Right atrium auricular region (tissue), 2 donors: Measurements from ENCODE around the gene RAD51B. TPM values are rescaled to one million over a fixed set of nuclear protein-coding genes. Genes with fewer than 3 reads are reported as not detected.

ENCODE experiments used
- DNase-seq: peaks from one replicate; pipeline ENCODE4 v3.0.0-alpha.2; 2019; ENCODE audit warnings: low spot score
- H3K27ac ChIP-seq, 2 donors: fragments of 200-600 bp; sonication (generic); 1 replicate in 1 of 2; 2 replicates in 1 of 2; pipeline ENCODE4 v1.5.1; 2016 to 2019
- H3K27me3 ChIP-seq, 2 donors: fragments of 200-600 bp; sonication (generic); one replicate each; pipeline versions ENCODE4 v1.5.1 to v1.6.0; 2017 to 2019
- H3K36me3 ChIP-seq: fragments of 200-600 bp; sonication (generic); one replicate; pipeline ENCODE4 v1.5.1; 2016
- H3K4me1 ChIP-seq, 2 donors: fragments of 200-600 bp; sonication (generic); one replicate each; pipeline versions ENCODE4 v1.5.1 to v1.6.0; 2017 to 2019
- H3K4me3 ChIP-seq, 2 donors: fragments of 200-600 bp; sonication (generic); 1 replicate in 1 of 2; 2 replicates in 1 of 2; pipeline ENCODE4 v1.5.1; 2017 to 2019; ENCODE audit warnings: mild to moderate bottlenecking in 1 of 2, moderate library complexity in 1 of 2
- H3K9me3 ChIP-seq, 2 donors: fragments of 200-600 bp; sonication (generic); one replicate each; pipeline ENCODE4 v1.5.1; 2019
- CTCF ChIP-seq, 2 donors: fragments of 200-600 bp; sonication (generic); IDR thresholded peaks; one replicate each; pipeline ENCODE4 v1.5.1; 2019; ENCODE audit warnings: antibody characterized with exemption in 2 of 2
- total RNA-seq, 2 donors: library from RNA; depleted of rRNA; stranded (reverse); fragments of >200 nt; gene quantifications; one replicate each; pipeline ENCODE4 v1.1.0, GENCODE V29; 2016

RAD51B gene
- total RNA-seq, 2 donors from 2014 or later, result 1.2 to 1.5 TPM

DNA sequence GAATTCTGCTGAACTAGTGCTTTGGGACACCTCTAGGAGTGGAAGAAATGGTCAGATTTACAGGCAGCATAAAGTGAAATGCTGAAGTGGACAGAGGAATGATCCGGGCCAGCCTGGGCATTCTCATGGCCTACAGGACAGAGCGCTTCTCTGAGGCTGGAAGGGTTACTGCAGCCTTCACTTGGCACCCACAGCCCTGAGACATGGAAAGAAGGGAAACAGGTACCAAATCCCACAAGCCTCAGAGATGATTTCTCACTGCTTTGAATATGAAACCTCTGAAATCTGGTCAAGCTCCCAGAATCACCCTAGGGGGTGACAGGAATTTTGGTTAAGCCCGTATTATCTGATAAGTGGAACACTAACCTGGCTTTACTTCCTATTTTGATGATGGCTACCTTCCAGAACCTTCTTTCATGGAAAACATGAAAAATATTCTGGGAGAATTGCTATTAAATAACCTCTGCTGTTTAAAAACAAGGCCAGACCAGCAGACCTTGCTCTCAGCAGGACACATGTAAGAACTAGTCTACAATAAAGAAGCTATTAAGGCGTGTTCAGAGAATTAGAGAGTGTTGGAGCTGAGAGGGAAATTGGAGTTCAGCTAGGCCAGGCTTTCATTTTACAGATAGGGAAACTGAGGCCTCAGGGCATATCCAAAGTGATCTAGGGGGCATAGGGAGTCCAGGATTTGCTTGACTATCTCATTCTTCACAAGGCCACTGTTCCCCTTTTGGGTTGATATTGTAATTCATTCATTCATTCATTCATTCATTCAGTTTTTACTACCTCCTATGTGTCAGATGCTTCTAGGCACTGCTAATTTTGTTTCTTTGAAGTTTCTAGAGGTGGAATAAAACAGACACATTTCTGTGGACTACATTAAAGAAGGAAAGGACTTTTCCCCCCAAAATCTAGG is 691.8 kb downstream of the RAD51B start:
- Histone ChIP-seq H3K27me3 (no peaks in the 10 kb centered on the region), H3K9me3 (no peaks in the 10 kb centered on the region), H3K36me3 (no peaks in the 10 kb centered on the region), H3K27ac (peak overlapping the region in 1 of 2 donors; percentile 49), H3K4me1 (peaks cover 0 to 44% of the 10 kb centered on the region in 2 donors), H3K4me3 (no peak overlapping the region)
- peak; percentile 59 for DNase-seq
- TF ChIP-seq CTCF (IDR thresholded peaks at IDR 0.05), result no peak

GRCh38 chr14:68512088-68512487 is 692.5 kb downstream of the RAD51B start:
- H3K4me3 ChIP-seq, result no peak overlapping the region
- H3K9me3 ChIP-seq, result no peaks in the 10 kb centered on the region
- no peak overlapping the region for H3K27ac ChIP-seq
- H3K36me3 ChIP-seq, result no peaks in the 10 kb centered on the region
- H3K27me3 ChIP-seq, result no peaks in the 10 kb centered on the region
- no peak for TF ChIP-seq CTCF (IDR thresholded peaks at IDR 0.05)
- peaks cover 0 to 44% of the 10 kb centered on the region in 2 donors for H3K4me1 ChIP-seq
- peak; percentile 32 for DNase-seq

- Histone ChIP-seq H3K36me3 (no peaks in the 10 kb centered on the region), H3K4me3 (no peak overlapping the region), H3K9me3 (no peaks in the 10 kb centered on the region), H3K27ac (peak overlapping the region in 1 of 2 donors; percentile 18), H3K27me3 (no peaks in the 10 kb centered on the region), H3K4me1 (peaks cover 0 to 50% of the 10 kb centered on the region in 2 donors)
- TF ChIP-seq CTCF (IDR thresholded peaks at IDR 0.05), result no peak
- peak; percentile 59 for DNase-seq
These were observed 693.6 kb downstream of the RAD51B start for GRCh38 chr14:68513137-68513536.

DNA sequence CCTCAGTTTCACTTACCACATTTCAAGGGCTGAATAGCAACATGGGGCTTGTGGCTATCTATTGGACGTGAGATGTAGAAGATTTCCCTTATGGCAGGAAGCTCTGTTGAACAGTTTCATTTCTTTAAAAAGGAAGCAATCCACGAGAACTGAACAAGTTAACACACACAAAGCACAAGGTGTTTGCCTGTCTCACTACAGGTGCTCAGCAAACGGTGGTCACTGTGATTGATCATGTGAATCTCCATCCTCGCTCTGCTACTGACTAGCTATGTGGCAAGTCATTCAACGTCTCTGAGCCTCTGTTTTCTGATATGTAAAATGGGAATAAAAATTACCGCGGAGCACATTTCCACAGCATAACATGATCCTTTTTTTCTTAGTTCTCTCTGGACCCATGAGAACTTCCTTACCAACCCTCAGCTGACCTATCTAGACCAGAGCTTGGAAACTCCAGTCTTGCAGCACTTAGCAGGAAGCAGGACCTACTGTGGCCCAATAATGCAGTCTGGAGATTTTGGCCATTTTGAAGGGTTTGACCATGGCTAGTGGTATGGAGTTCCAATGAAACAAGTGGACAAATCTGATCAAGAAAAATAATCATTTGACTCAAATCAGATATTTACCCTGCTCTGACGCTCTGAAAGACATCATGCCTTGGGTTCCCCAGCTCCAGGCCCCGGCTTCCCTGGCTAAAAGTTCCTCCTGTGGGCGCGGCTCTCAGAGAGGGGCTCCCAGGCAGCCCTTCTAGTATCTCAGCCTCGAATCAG is 694.4 kb downstream of the RAD51B start:
- no peaks in the 10 kb centered on the region for H3K36me3 ChIP-seq
- no peak overlapping the region for H3K4me3 ChIP-seq
- no peak for TF ChIP-seq CTCF (IDR thresholded peaks at IDR 0.05)
- H3K27me3 ChIP-seq, result no peaks in the 10 kb centered on the region
- DNase-seq, result peak; percentile 52
- H3K4me1 ChIP-seq, result peaks cover 0 to 59% of the 10 kb centered on the region in 2 donors
- no peaks in the 10 kb centered on the region for H3K9me3 ChIP-seq
- H3K27ac ChIP-seq, result no peak overlapping the region

DNA sequence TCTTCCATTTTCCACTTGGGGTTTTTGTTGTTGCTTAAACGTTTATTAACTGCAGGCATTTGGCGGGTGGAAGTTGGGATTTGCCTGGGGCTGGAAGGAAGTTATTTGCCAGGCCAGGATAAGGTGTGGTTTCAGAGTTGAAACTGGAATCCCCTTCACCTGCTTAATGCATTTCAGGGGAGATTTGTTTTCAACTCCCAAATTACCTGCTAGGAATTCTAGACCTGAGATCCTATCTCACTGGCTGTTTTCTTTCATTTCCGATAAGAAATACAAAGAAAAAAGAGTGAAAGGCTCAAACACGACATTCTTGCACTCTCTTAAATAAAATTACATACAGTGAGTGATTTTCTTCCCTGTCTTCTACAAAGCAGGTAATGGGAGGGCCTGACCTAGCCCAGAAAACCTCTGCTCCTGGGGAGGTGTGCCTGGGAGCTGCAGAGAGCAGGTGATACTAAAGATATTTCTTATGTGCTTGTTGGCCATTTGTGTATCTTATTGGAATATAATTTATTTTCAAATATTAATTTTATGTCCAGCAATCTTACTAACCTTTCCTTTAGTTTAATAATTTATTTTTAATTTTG is 695.1 kb downstream of the RAD51B start:
- H3K4me3 ChIP-seq, result no peak overlapping the region
- no peaks in the 10 kb centered on the region for H3K27me3 ChIP-seq
- TF ChIP-seq CTCF (IDR thresholded peaks at IDR 0.05), result no peak
- peaks cover 0 to 63% of the 10 kb centered on the region in 2 donors for H3K4me1 ChIP-seq
- H3K9me3 ChIP-seq, result no peaks in the 10 kb centered on the region
- H3K27ac ChIP-seq, result no peak overlapping the region
- DNase-seq, result no peak
- no peaks in the 10 kb centered on the region for H3K36me3 ChIP-seq
